Left forelimb (tissue), 1 donor: ENCODE data around the gene TRIM39.
"Not testable (repeated sequence)": the region's sequence is repeated elsewhere in the genome, so short reads cannot be mapped to it uniquely, and the experiment has no call there.

Experiments used
- DNase-seq: peaks from one replicate; pipeline ENCODE4 v3.0.0-alpha.2; 2018; ENCODE audit warnings: low spot score

Gene TRIM39

DNA sequence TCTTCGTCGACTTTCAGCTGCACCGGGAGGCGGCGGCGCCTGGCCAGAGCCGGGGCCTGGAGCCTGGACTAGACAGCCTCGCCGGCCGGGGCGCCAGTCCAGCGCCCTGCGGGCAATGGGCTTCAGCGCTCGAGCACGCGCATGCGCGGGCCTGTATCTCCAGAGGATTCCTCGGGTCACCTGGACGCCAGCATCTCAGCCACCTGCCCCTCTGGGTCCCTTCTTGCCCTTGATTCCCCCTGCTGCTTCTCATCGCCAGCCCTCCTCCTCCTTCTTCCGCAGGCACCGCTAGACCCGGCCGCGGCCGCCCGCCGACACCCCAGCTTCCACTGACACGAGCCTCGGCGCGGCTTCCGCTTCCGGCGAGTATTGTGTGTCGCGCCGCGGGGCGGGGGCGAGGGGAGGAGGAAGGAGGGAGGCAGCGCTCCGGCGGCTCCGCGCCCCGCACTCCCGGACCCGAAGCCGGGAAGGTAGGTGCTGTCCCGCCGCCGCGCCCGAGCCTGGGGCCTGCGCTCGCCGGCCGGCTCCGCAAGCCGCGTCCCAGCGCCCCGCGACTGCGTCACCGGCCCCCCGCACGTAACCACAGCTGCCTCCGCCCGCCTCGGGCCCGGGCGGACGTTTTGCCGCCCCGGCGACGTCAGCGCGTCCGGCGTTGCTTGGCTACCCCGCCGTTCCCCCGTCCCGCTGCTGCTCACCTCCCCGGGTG, at the start of gene TRIM39:
Gene TRIM39, plus strand, starts transcription at position 402 of the 706 bp plus-strand sequence. CDS start 2,391 bp downstream, outside the sequence.
- peak; percentile 93 for DNase-seq

DNA sequence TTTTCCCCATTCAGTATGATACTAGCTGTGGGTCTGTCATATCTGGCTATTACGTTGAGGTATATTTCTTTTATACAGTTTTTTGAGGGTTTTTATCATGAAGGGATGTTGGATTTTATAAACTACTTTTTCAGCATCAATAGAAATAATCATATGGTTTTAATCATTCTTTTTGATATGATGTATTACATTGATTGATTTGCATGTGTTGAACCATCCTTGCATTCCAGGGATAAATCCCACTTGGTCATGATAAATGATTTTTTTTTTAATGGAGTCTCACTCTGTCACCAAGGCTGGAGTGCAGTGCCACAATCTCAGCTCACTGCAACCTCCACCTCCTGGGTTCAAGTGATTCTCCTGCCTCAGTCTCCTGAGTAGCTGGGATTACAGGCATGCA, 45.7 kb upstream of the TRIM39 start:
- DNase-seq: not testable (repeated sequence)

DNA sequence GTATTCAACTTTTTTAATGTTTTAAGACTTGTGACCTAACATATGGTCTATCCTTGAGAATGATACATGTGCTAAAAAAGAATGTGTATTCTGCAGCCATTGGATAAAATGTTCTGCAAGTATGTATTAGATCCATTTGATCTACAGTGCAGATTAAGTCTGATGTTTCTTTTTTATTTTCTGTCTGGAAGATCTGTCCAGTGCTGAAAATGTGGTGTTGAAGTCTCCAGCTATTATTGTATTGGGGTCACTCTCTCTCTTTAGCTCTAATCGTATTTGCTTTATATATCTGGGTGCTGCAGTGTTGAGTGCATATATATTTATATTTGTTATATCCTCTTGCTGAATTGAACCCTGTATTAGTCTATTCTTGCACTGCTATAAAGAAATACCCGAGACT, 44.2 kb upstream of the TRIM39 start:
- no peak for DNase-seq

DNA sequence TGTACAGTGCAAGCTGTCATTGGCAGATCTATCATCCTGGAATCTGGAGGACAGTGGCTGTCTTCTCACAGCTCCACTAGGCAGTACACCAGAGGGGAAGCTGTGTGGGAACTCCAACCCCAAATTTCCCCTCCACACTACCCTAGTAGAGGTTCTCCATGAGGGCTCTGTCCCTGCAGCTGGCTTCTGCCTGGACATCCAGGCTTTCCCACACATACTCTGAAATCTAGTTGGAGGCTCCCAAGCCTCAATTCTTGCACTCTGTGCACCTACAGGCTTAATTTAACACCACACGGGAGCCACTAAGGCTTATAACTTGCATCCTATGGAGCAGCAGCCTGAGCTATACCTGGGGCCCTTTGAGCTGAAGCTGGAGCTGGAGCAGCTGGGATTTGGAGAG, 43.0 kb upstream of the TRIM39 start:
- DNase-seq: no peak

GRCh38 chr6:30287139-30287538, 39.6 kb upstream of the TRIM39 start:
- DNase-seq: no peak

DNA sequence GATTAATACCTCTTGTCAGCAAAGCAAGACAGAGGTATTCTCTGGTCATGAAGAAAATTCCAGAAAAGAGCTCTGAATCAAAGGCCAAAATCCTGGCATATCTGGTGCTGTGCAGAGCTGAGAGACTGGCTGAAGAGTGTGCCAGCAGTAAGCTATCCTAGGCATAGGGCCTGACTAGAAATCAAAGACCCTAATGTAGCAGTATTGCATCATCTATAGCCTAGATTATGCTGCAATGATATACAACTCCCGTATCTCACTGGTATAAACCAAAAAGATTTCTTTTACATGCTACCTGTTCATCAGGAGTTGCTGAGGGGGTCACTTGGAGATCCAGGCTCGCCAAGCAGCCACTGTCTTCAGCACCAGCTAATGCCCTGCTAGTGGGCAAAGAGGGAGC, 30.9 kb upstream of the TRIM39 start:
- DNase-seq: no peak

- DNase-seq: no peak
These were observed 22.7 kb upstream of the TRIM39 start for GRCh38 chr6:30304002-30304401.

DNA sequence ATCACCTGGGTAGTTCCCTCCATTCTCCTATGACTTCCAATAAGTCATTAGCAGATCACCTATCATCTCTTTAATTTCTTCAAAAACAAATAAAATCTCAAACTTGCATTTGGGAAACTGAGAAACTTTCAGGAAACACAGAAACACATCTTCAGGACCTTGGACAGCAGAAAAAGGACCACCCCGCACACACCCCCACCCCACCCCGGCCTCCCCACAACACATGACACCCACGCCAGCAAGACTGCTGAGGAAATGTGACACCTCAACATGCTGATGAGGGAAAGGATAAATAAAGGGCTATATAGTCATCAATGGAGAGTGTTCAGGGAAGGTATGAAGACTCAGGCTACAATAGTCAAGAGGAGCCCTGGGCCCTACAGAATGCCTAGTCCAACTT, 15.6 kb upstream of the TRIM39 start:
- DNase-seq: no peak

DNA sequence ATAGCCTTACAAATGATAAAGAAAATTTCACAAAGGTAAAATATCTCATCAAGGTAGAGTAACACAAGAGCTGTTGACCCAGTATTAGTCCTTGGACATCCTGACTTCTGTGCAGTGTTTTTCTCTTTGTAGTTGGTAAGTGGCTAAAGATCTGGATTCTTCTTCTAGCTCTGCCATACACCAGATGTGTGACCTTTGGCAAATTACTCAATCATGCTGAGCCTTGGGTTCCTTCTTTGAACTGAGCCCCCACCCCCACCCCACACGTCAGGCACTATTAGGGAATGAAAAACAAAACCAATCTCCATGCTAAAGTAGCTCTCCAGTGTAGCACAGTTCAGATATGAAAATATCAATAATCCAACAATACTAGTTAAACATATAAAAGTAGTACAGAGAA, 15.1 kb upstream of the TRIM39 start:
- no peak for DNase-seq

- no peak for DNase-seq
These were observed 14.5 kb upstream of the TRIM39 start for GRCh38 chr6:30312266-30312665.

DNA sequence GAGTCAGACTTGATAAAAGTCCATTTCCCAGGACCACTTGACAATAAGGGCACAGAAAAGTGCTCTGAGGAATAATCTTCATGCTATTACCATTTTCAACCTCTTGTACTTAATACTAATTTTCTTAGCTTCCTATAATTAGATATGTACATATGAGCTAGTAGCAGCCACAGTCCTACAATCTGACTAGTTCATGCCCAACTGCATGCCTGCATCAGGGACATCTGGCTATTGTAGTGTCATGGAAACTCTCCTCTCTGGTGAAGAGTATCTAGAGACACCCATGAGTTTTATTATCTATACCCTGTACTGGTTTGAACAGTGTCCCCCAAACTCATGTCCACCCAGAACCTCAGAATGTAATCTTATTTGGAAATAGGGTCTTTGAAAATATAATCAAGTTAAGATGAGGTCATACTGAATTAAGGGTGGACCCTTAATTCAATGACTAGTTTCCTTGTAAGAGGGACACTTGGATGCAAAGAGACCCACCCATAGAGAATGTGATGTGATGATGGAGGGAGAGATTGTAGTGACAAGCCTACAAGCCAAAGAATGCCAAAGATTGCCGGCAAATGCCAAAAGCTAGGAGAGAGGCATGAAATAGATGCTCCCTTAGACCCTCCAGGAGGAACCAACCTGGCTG, 13.9 kb upstream of the TRIM39 start:
- no peak for DNase-seq

DNA sequence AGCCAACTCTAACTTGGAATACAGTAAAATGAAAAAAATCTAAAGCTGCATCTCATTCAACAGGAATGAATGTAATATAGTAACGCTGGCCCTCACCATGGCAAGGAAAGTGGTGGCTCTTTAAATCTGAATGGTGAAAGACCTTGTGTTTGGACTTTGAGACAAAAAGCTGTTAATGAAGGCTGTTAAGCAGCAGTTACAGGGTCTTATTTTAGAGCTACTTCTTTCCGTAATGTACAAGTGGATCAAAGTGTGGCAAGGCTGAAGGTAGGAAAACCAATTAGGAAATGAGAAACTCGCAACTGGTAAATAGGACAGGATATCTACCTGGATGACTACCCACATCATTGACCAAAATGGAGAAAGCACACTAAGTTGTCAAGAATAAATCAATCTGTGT, 11.6 kb upstream of the TRIM39 start:
- no peak for DNase-seq

DNA sequence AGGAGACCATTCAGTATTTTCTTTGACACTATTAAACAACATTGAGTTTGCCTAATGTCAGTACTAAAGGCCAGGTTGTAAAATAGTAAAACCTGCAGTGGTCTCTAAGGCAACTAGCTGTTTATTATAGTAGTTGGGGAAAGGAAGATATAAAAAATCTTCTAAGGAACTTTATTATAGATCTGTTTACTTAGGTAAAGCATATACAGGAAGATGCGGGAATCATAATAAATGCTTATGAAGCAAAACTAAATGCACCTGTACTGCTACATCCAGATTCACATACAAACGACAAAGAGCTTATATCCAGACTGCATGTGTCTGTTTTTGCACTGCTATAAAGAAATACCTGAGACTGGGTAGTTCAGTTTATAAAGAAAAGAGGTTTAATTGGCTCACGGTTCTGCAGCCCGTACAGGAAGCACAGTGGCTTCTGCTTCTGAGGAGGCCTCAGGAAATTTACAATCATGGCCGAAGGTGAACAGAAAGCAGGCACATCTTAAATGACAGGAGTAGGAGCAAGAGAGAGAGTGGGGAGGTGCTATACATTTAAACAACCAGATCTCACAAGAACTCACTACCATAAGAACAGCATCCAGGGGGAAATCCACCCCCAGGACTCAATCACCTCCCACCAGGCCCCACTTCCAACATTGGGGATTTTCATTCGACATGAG, 8.7 kb upstream of the TRIM39 start:
- DNase-seq: no peak

- no peak for DNase-seq
These were observed 7.4 kb upstream of the TRIM39 start for GRCh38 chr6:30319146-30319835.

DNA sequence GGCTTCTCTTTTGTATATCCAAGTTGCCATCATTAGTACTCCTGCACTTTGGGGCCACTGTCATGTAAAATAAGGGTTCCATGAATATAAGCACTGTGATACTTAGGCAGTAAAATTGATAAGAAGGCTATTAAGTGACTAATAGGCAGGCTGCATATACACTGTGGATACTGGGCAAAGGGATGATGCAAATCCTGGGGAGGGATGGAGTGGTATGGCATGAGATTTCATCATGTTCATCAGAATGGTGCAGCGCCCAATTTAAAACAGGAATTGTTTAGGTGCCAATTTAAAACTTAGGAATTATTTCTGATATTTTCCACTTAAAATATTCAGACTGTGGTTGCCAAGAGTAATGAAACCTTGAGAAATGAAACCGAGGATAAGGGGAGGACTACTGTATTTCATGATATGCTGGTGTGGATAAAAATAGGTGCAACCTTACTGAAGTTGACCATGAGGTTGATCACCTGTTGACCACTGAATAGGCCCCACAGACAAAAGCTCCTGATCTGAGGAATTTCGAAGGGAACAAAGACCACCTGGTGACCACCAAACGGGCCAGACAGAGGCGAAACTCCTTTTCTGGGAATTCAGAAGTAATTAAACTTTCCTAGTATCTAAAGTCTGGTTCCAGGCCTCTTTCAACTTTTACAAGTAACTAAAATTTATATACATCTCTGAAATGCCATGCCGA, 4.9 kb upstream of the TRIM39 start:
- no peak for DNase-seq

DNA sequence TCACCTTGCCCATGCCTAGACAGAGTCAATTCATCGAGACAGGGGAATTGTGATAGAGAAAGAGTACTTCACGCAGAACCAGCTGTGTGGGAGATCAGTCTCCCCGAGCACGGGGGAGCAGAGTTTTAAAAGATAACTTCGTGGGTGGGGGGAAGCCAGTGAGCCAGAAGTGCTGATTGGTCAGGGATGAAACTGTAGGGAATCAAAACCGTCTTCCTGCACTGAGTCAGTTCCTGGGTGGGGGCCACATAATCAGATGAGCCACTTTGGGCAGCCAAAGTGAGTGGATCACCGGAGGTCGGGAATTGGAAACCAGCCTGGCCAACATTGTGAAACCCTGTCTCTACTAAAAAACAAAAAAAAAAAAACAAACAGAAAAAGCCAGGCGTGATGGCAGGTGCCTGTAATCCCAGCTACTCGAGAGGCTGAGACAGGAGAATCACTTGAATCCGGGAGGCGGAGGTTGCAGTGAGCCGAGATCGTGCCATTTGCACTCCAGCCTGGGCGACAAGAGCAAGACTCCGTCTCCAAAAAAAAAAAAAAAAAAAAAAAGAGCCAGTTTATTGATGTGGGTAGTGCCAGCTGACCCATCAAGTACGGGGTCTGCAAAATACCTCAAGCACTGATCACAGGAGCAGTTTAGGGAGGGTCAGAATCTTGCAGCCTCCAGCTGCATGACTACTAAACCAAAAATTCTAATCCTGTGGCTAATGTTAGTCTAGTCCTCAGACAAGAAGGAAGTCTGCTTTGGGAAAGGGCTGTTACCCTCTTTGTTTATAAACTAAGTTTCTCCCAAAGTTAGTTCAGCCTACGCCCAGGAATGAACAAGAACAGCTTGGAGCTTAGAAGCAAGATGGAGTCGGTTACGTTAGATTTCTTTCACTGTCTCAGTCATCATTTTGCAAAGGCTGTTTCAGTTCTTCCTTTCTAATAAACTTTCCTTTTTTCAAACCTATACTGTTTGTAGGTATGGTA, 3.9 kb upstream of the TRIM39 start:
- no peak for DNase-seq

DNA sequence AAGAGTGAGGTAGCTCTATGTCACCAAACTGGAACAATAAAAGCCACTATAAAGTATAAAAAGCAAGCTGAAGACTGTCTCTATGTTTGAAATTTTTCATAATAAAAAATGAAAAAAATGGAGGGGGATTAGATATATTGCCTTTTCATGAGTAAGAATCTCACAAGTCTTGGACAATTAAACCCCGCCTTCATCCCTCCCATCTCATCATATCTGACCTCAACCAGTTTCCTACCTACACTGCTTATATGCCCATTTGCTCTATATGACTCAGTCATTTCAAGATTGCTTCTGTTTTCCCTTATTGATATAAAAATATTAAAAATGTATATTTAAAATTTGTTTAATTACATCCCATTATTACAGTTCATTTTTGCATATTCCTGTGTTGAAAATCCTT, 2.9 kb upstream of the TRIM39 start:
- no peak for DNase-seq

DNA sequence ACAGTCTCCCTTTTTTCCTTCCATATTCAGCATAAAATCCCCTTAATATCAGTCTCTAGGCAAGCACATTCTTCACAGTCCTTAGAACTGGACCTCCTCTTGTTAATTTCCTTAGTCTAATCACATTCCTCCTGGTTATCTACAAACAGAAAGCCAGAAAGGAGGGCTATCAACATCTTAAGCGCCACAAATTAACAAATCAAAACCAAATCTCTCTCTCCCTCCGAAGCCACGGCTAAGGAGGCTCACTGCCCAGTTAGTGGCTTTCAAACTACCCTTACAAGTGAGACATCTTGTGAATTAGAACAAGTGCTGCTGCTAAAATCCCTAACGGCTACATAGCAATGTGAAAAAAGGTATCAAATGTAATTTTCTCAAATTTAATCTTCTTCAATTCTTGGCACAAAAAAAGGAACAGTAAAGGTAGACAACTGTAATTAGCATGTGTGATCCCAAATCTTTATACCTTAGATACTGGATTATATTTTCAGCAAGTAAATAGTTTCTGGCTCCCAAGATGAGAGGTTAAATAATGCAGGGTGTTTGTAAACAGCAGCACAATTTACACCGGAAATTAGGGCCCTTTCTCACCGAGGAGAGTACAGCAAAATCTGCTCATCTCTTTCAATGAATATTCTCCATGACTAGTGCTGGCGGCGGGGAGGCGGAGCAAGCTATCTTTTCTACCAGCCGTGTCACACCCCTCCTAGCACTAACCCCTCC, 1.4 kb upstream of the TRIM39 start:
- no peak for DNase-seq

GRCh38 chr6:30325873-30326525, 728 bp upstream of the TRIM39 start:
- no peak for DNase-seq
